Neural progenitor cell (in vitro differentiated cells): ENCODE data around the gene SNX10. TPM values are rescaled to one million over a fixed set of nuclear protein-coding genes. Genes with fewer than 3 reads are reported as not detected.

Experiments
- DNase-seq: peaks from one replicate; pipeline ENCODE4 v3.0.0-alpha.2; 2016; ENCODE audit warnings: low spot score
- H2AFZ ChIP-seq: fragments of 200-600 bp; sonication (generic); replicated peaks from 2 replicates; pipeline ENCODE4 v1.6.1; 2016; ENCODE audit warnings: antibody characterized with exemption
- H3F3A ChIP-seq: fragments of 200-600 bp; sonication (generic); 2 replicates; pipeline ENCODE4 v1.6.1; 2016; ENCODE audit warnings: antibody characterized with exemption, low read depth
- H3K27ac ChIP-seq: fragments of 200-600 bp; sonication (generic); 2 replicates; pipeline ENCODE4 v1.5.1; 2016; ENCODE audit warnings: mild to moderate bottlenecking
- H3K27me3 ChIP-seq: fragments of 200-600 bp; sonication (generic); 2 replicates; pipeline ENCODE4 v1.6.1; 2016; ENCODE audit warnings: mild to moderate bottlenecking, moderate library complexity
- H3K36me3 ChIP-seq: fragments of 200-600 bp; sonication (generic); 2 replicates; pipeline ENCODE4 v1.5.1; 2016
- H3K4me1 ChIP-seq: fragments of 200-600 bp; sonication (generic); 2 replicates; pipeline ENCODE4 v1.6.1; 2016; ENCODE audit warnings: mixed run types
- H3K4me2 ChIP-seq: fragments of 200-600 bp; sonication (generic); 2 replicates; pipeline ENCODE4 v1.6.1; 2016
- H3K4me3 ChIP-seq: fragments of 200-600 bp; sonication (generic); 2 replicates; pipeline ENCODE4 v1.5.1; 2016
- H3K79me2 ChIP-seq: fragments of 200-600 bp; sonication (generic); 2 replicates; pipeline ENCODE4 v1.6.1; 2016; ENCODE audit warnings: low read depth
- H3K9ac ChIP-seq: fragments of 200-600 bp; sonication (generic); 2 replicates; pipeline ENCODE4 v1.6.1; 2016
- H3K9me3 ChIP-seq: fragments of 200-600 bp; sonication (generic); 2 replicates; pipeline ENCODE4 v1.5.1; 2016; ENCODE audit warnings: low read depth
- H4K20me1 ChIP-seq: fragments of 200-600 bp; sonication (generic); 2 replicates; pipeline ENCODE4 v1.6.1; 2016; ENCODE audit warnings: low read depth
- H3K27ac Mint-ChIP-seq: 3 replicates; pipeline ENCODE4 v1.8.0; 2021; ENCODE audit warnings: mixed read lengths
- H3K27me3 Mint-ChIP-seq: 2 replicates; pipeline ENCODE4 v1.8.0; 2022; ENCODE audit warnings: low read depth, mild to moderate bottlenecking, inconsistent platforms, moderate library complexity, mixed read lengths; ENCODE audit not compliant: insufficient read depth
- H3K36me3 Mint-ChIP-seq: 3 replicates; pipeline ENCODE4 v1.8.0; 2021; ENCODE audit warnings: mixed read lengths
- H3K4me1 Mint-ChIP-seq: 3 replicates; pipeline ENCODE4 v1.8.0; 2021; ENCODE audit warnings: mixed read lengths
- H3K4me3 Mint-ChIP-seq: 3 replicates; pipeline ENCODE4 v1.8.0; 2021; ENCODE audit warnings: mild to moderate bottlenecking, moderate library complexity, mixed read lengths
- H3K9me3 Mint-ChIP-seq: 3 replicates; pipeline ENCODE4 v1.8.0; 2020; ENCODE audit warnings: mixed read lengths
- CTCF ChIP-seq: fragments of 200-600 bp; sonication (generic); IDR thresholded peaks from 2 replicates; pipeline ENCODE4 v1.5.1; 2017; ENCODE audit warnings: antibody characterized with exemption, mild to moderate bottlenecking
- EZH2 ChIP-seq: fragments of 200-600 bp; sonication (generic); IDR thresholded peaks from 2 replicates; pipeline ENCODE4 v1.6.1; 2017; ENCODE audit warnings: antibody characterized with exemption, mild to moderate bottlenecking, moderate library complexity
- EZH2phosphoT487 ChIP-seq: fragments of 200-600 bp; sonication (generic); IDR thresholded peaks from 2 replicates; pipeline ENCODE4 v1.6.1; 2017; ENCODE audit warnings: antibody characterized with exemption
- total RNA-seq: library from RNA; depleted of rRNA; stranded (reverse); fragments of >200 nt; gene quantifications from 2 replicates; pipeline ENCODE4 v1.2.3, GENCODE V29; 2015; ENCODE audit warnings: low replicate concordance

Gene SNX10
- total RNA-seq, 1 donor from 2014 or later: 29.6 TPM

GRCh38 chr7:26403640-26404039 lies 112.0 kb downstream of the SNX10 start:
- TF ChIP-seq CTCF (no peak), EZH2phosphoT487 (no peak), EZH2 (no peak)
- H3K4me3 Mint-ChIP-seq: no peak overlapping the region
- Histone ChIP-seq H3K27ac (no peak overlapping the region), H3K9ac (no peak overlapping the region), H3K9me3 (no peaks in the 10 kb centered on the region), H3K4me2 (no peak overlapping the region), H3F3A (peaks cover 11% of the 10 kb centered on the region), H4K20me1 (no peaks in the 10 kb centered on the region), H3K4me1 (peaks cover 14% of the 10 kb centered on the region), H3K36me3 (no peaks in the 10 kb centered on the region), H3K27me3 (no peaks in the 10 kb centered on the region), H3K4me3 (no peak overlapping the region), H2AFZ (no peak overlapping the region), H3K79me2 (no peaks in the 10 kb centered on the region)
- peaks cover 5% of the 10 kb centered on the region for H3K36me3 Mint-ChIP-seq
- DNase-seq: no peak
- peaks cover 2% of the 10 kb centered on the region for H3K27me3 Mint-ChIP-seq
- no peak overlapping the region for H3K27ac Mint-ChIP-seq
- peaks cover 18% of the 10 kb centered on the region for H3K4me1 Mint-ChIP-seq
- peaks cover 2% of the 10 kb centered on the region for H3K9me3 Mint-ChIP-seq

- peaks cover 11% of the 10 kb centered on the region for H3K4me1 Mint-ChIP-seq
- H3K27ac Mint-ChIP-seq: no peak overlapping the region
- no peak overlapping the region for H3K4me3 Mint-ChIP-seq
- peaks cover 3% of the 10 kb centered on the region for H3F3A ChIP-seq
- no peaks in the 10 kb centered on the region for H3K27me3 ChIP-seq
- TF ChIP-seq CTCF: no peak
- TF ChIP-seq EZH2: no peak
- TF ChIP-seq EZH2phosphoT487: no peak
- H3K36me3 Mint-ChIP-seq: peaks cover 7% of the 10 kb centered on the region
- peaks cover 8% of the 10 kb centered on the region for H3K4me1 ChIP-seq
- no peaks in the 10 kb centered on the region for H3K79me2 ChIP-seq
- no peak overlapping the region for H2AFZ ChIP-seq
- no peaks in the 10 kb centered on the region for H3K36me3 ChIP-seq
- H3K27me3 Mint-ChIP-seq: peaks cover 2% of the 10 kb centered on the region
- no peaks in the 10 kb centered on the region for H3K9me3 ChIP-seq
- H3K4me2 ChIP-seq: no peak overlapping the region
- no peak overlapping the region for H3K4me3 ChIP-seq
- peaks cover 2% of the 10 kb centered on the region for H3K9me3 Mint-ChIP-seq
- no peak overlapping the region for H3K9ac ChIP-seq
- H3K27ac ChIP-seq: no peak overlapping the region
- no peaks in the 10 kb centered on the region for H4K20me1 ChIP-seq
- DNase-seq: no peak
Observed at GRCh38 chr7:26404189-26404996, 112.7 kb downstream of the SNX10 start.

GRCh38 chr7:26406433-26406832 lies 114.8 kb downstream of the SNX10 start:
- Mint-ChIP-seq H3K36me3 (peaks cover 7% of the 10 kb centered on the region), H3K27me3 (peaks cover 2% of the 10 kb centered on the region), H3K9me3 (peaks cover 2% of the 10 kb centered on the region), H3K4me1 (peaks cover 2% of the 10 kb centered on the region), H3K4me3 (no peak overlapping the region), H3K27ac (no peak overlapping the region)
- H3K9ac ChIP-seq: no peak overlapping the region
- no peaks in the 10 kb centered on the region for H3F3A ChIP-seq
- no peaks in the 10 kb centered on the region for H3K9me3 ChIP-seq
- H2AFZ ChIP-seq: no peak overlapping the region
- H3K4me2 ChIP-seq: no peak overlapping the region
- H3K4me1 ChIP-seq: peaks cover 9% of the 10 kb centered on the region
- DNase-seq: no peak
- no peaks in the 10 kb centered on the region for H3K27me3 ChIP-seq
- no peaks in the 10 kb centered on the region for H3K79me2 ChIP-seq
- H4K20me1 ChIP-seq: no peaks in the 10 kb centered on the region
- no peaks in the 10 kb centered on the region for H3K36me3 ChIP-seq
- TF ChIP-seq EZH2phosphoT487 (no peak), EZH2 (no peak), CTCF (no peak)
- H3K4me3 ChIP-seq: no peak overlapping the region
- no peak overlapping the region for H3K27ac ChIP-seq
